Retinal pigment epithelial cell (primary cell): Measurements from ENCODE around the gene ACOT7.

Experiments used
- DNase-seq: peaks from one replicate; pipeline ENCODE4 v3.0.0-alpha.2; 2010; ENCODE audit warnings: low read depth
- H3K4me3 ChIP-seq: 2 replicates; pipeline ENCODE4 v1.5.1; 2011; ENCODE audit warnings: mild to moderate bottlenecking, low read length, control low read depth, moderate library complexity
- CTCF ChIP-seq: conservative IDR thresholded peaks from 2 replicates; pipeline ENCODE4 v1.5.1; 2011; ENCODE audit warnings: low read depth, low read length, control low read depth, inconsistent platforms

The ACOT7 gene

GRCh38 chr1:6274102-6274501, 119.5 kb downstream of the ACOT7 start:
- DNase-seq, result no peak
- no peak for TF ChIP-seq CTCF
- H3K4me3 ChIP-seq, result no peak overlapping the region

- DNase-seq, result peak; percentile 47
- TF ChIP-seq CTCF, result no peak
Observed at GRCh38 chr1:6273380-6273891, 120.1 kb downstream of the ACOT7 start.

GRCh38 chr1:6272868-6273267, 120.7 kb downstream of the ACOT7 start:
- no peak overlapping the region for H3K4me3 ChIP-seq
- DNase-seq, result no peak
- TF ChIP-seq CTCF, result peak; percentile 37

More at GRCh38 chr1:6273380-6273891, 120.1 kb downstream of the ACOT7 start:
- H3K4me3 ChIP-seq, result no peak overlapping the region

- no peak for TF ChIP-seq CTCF
- DNase-seq, result no peak
- H3K4me3 ChIP-seq, result no peak overlapping the region
Observed at GRCh38 chr1:6272452-6272851, 121.1 kb downstream of the ACOT7 start.

- H3K4me3 ChIP-seq, result no peak overlapping the region
- DNase-seq, result no peak
- TF ChIP-seq CTCF, result no peak
Observed at GRCh38 chr1:6271554-6271953, 122.0 kb downstream of the ACOT7 start.

GRCh38 chr1:6271006-6271405, 122.6 kb downstream of the ACOT7 start:
- no peak overlapping the region for H3K4me3 ChIP-seq

More at GRCh38 chr1:6271006-6271405, 122.6 kb downstream of the ACOT7 start:
- DNase-seq, result no peak
- TF ChIP-seq CTCF, result no peak
